KG1 (cell line): Measurements from ENCODE around the gene UNC5A.

Experiments used
- DNase-seq: peaks from one replicate; lab custom pipeline; 2025; lab: John Stamatoyannopoulos, UW

Gene UNC5A

DNA sequence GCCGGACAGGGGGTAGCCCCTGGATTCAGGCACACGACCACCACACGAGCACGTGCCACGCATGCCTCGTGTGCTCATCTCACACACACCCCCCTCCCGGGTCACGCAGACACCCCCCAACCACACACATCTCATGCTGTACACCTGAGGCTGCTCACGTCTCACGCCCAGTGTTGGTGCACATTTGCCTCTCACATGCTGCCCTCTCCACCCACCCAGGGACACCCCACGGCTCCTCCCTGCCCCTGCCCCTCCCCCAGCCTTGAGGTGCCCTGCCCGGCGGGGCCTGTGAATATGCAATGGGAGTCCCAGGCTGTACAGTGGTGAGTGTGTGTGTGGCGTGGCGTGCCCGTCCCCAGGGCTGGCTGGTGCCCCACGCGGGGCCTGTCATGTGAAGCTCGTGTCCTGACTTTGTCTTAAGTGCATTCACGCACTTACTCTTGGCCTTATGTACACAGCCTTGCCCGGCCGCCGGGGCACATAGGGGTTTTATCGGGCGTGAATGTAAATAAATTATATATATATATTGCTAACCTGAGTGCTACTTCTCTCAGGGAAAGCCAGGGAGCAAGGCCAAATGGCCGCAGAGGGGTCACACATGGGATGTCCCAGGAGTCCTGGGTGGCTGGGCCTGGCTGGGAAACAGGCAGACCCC, 70.1 kb downstream of the UNC5A start:
- DNase-seq = no peak

- no peak for DNase-seq
Observed at GRCh38 chr5:176881021-176881749, 70.8 kb downstream of the UNC5A start.

GRCh38 chr5:176881816-176882566, 71.6 kb downstream of the UNC5A start:
- no peak for DNase-seq

DNA sequence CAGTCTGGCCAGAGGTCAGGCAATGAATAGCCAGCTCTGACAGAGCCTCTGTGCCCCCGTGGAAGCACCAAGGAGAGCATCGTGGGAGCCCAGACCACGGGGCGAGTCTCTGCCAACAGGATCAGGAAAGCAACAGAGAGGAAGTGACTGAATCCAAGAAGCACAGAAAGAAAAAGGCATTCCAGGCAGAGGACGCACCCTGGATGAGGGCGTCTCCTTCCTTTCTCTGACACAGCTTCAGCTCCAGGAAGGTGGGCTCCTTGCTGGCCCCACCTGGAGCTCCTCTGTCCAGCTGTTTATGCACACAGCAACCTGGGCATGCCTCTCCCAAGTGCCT, 72.2 kb downstream of the UNC5A start:
- DNase-seq = no peak

DNA sequence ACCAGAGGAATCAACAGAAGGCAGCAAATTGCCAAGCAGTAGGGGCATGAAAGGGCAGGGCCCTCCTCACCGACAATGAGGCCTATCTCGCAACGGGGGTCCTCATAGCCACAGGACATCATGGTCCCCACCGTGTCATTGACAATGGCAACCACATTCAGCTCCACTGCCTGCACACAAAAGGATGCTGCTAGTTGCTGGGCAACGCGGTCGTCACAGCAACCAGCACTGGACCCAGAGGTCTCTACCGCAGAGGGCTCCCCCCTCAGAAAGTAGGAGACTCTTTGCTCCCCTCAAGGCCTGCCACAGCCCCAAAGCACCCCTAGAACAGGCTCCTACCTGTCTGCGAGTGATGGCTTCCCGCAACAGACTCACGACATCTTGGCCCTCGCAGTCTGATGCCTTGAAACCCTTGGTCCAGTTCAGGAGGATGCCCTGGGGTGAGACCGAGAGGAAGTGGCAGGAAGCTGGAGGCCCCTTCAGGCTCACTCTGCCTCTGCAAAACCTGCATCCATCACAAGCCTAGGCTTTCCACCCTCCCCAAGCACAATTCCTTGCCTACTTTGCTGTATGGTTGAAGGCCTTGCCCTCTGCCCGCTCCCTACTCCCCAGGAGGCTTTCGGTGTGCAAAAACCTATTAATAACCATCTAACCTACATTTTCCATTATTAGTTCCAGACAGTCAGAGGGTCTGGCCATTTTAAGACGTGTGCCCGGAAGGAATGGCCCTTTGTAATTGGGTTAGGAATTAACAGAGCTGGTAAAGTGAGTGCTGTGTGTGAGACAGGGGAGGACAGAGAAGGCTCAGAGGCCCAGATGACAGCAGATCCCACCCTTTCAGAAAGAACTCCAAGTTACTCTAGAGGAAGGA, 73.6 kb downstream of the UNC5A start:
- no peak for DNase-seq

- DNase-seq = no peak
Observed at GRCh38 chr5:176884571-176884890, 74.2 kb downstream of the UNC5A start.

GRCh38 chr5:176886336-176887251, 76.2 kb downstream of the UNC5A start:
- no peak for DNase-seq

DNA sequence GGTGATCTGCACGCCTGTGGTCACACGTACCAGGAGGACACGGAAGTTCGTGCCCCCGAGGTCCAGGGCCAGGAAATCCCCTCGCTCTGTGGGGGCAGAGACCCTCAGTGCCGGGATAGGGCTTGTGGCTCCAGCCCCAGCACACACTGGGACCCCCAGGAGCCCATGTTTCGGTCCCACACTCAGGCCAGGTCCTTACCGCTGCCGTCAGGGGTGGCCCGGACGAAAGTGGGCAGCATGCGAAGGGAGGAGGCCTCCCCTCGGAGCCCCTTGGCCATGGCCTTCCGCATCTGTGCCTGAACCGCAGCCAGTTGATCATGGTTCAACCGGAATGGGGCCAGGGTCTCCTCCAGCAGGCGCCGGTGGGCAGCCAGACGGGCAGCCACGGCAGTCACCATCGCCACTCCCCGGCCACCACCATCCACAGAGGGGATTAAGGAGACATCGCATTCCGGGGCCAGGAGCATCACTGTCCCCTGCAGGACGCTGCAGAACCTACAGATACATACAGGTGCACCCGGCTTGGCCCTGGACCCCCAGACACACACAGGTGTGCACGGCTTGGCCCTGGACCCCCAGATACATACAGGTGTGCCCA, 77.0 kb downstream of the UNC5A start:
- no peak for DNase-seq

DNA sequence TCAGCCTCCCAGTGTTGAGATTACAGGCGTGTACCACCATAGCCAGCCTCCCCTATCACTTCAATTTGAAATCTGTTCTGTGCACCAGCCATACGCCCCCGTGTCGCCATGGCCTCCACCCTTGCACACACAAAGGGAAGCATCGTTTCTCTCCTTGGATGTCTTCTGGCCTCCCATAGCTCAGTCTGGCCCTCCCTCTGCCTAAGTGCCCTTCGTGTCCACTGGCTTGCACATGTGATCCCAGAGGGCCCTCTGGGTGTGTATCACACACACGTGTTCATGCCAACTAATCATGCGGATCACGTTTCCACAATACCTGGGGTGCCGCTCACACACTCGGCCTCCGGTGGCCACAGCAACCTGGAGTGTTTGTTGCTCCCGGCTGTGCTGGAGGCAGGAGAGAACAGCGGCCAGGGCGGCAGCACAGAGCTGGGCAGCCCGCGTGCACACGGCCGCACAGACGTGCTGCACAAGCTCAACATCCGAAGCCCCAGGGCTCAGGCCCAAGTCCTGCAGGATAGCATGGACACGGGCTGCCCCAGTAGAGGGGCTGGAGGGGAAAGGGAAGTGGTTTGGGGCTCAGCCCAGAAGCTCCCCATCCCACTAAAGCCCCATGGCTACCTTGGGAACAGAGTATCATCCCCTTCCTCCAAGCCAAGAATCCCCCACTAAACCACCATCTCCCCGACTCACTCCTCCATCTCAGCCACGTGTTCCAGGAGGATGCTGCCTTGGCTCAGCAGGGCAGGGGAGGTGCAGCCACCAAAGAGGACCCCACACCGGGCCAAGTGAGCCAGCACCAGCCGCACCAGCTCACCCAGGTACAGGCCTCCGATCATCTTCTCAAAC, 77.9 kb downstream of the UNC5A start:
- no peak for DNase-seq

DNA sequence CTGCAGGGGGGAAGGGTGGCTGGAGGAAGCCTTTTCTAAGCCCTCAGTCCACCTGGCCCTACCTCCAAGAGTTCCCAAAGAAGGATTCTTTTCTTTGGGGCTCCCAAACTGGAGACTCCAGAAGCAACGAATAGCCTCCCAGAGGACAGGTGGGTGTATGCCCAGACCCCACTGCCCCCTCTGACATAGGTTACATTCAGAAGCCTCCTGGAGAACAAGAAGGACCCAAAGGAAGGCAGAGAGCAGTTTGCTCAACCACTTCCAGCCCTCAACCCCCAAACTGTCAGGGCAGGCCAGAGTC, 78.5 kb downstream of the UNC5A start:
- no peak for DNase-seq

GRCh38 chr5:176889321-176890280, 79.2 kb downstream of the UNC5A start:
- DNase-seq = no peak

- no peak for DNase-seq
Observed at GRCh38 chr5:176890455-176891330, 80.3 kb downstream of the UNC5A start.

- DNase-seq = no peak
Observed at GRCh38 chr5:176891331-176891958, 81.1 kb downstream of the UNC5A start.

GRCh38 chr5:176892663-176893062, 82.3 kb downstream of the UNC5A start:
- no peak for DNase-seq

GRCh38 chr5:176894298-176894697, 83.9 kb downstream of the UNC5A start:
- DNase-seq = no peak

GRCh38 chr5:176895831-176896230, 85.5 kb downstream of the UNC5A start:
- DNase-seq = no peak

GRCh38 chr5:176897263-176897662, 86.9 kb downstream of the UNC5A start:
- no peak for DNase-seq
